Adrenal gland (tissue), 12 donors: ENCODE measurements around the gene CCNQ. TPM values are rescaled to one million over a fixed set of nuclear protein-coding genes. Genes with fewer than 3 reads are reported as not detected.

Source experiments
- DNase-seq, 7 donors: peaks; one replicate each; pipeline ENCODE4 v3.0.0-alpha.2; 2019 to 2020
- H3K27ac ChIP-seq, 5 donors: fragments of 200-600 bp; sonication (generic) in 4 of 5; 1 replicate in 3 of 5; 2 replicates in 2 of 5; pipeline versions ENCODE4 v1.5.1 to v1.8.0; 2016 to 2020; ENCODE audit warnings: mild to moderate bottlenecking in 1 of 5
- H3K27me3 ChIP-seq: fragments of 200-600 bp; 2 replicates; pipeline ENCODE4 v1.8.0; 2021
- H3K36me3 ChIP-seq, 2 donors: fragments of 200-600 bp; replicated peaks in 1 of 2; 1 replicate in 1 of 2; 2 replicates in 1 of 2; pipeline versions ENCODE4 v1.5.1 to v1.8.0; 2018 to 2022
- H3K4me1 ChIP-seq, 2 donors: fragments of 200-600 bp; replicated peaks in 1 of 2; 1 replicate in 1 of 2; 2 replicates in 1 of 2; pipeline versions ENCODE4 v1.5.1 to v1.8.0; 2018 to 2021
- H3K4me3 ChIP-seq, 4 donors: fragments of 200-600 bp; sonication (generic) in 3 of 4; one replicate each; pipeline ENCODE4 v1.5.1; 2016 to 2018
- H3K9me3 ChIP-seq, 3 donors: fragments of 200-600 bp; sonication (generic) in 1 of 3; replicated peaks in 1 of 3; 1 replicate in 2 of 3; 2 replicates in 1 of 3; pipeline versions ENCODE4 v1.5.1 to v1.8.0; 2016 to 2021
- POLR2A ChIP-seq, 2 donors: fragments of 450-650 bp; IDR thresholded peaks; one replicate each; pipeline ENCODE4 v1.6.1; 2017; ENCODE audit warnings: antibody characterized with exemption in 2 of 2, mild to moderate bottlenecking in 2 of 2, moderate library complexity in 1 of 2
- WGBS, 4 donors: extraction: QIAGEN DNeasy Blood & Tissue Kit in 2 of 4; methylation state at CpG; one replicate each; pipeline versions ENCODE4 v1.1.5 to v1.1.7; 2013 to 2017; 5-methylcytosine and 5-hydroxymethylcytosine counted together
- intact Hi-C, 2 donors: fragments of 100-400 bp; cut with DNase I; formaldehyde crosslinking; loops; one replicate each; pipeline versions ENCODE4 v1.14.1 to v1.15.0; 2022 to 2023
- polyA plus RNA-seq, 3 donors: library from polyadenylated mRNA; stranded (reverse); fragments of 200-250 nt in 2 of 3; fragments of 350-450 nt in 1 of 3; fragmentation: Illumina TruSeq in 1 of 3; extraction: RNeasy Lipid Tissue Mini Kit (QIAGEN cat#74804) in 1 of 3; gene quantifications; one replicate each; pipeline ENCODE4 v1.2.3, GENCODE V29; 2013 to 2014
- total RNA-seq, 9 donors: library from RNA; depleted of rRNA in 4 of 9; stranded (reverse); fragments of >200 nt in 4 of 9; fragments of 120-200 nt in 1 of 9; fragmentation: NEBNext Ultra II Directional in 1 of 9; extraction: Animal tissue kit (Norgen Biotek cat#: 25700) in 1 of 9; gene quantifications; one replicate each; pipeline versions ENCODE4 v1.1.0 to v1.2.4, GENCODE V29; 2013 to 2023
- TF ChIP-seq, protein P1 (sequence below), 6 experiments: fragments of 450-650 bp in 4 of 6; fragments of 200-600 bp in 2 of 6; sonication (generic) in 1 of 6; IDR thresholded peaks; 1 replicate in 5 of 6; 2 replicates in 1 of 6; pipeline versions ENCODE4 v1.5.1 to v1.8.0; 2016 to 2021; ENCODE audit warnings: antibody characterized with exemption in 6 of 6, mild to moderate bottlenecking in 2 of 6, moderate library complexity in 1 of 6
- donor health status: healthy with polysubstance abuse.
- donor health status: Bipolar disorder and iron deficiency.
- donor health status: DM: yes; HTN: yes; CAD: no.
- donor health status: DM: no; HTN: no; CAD: no.
- donor health status: DM: no; HTN: no; CAD: no.
- donor health status: DM: yes; HTN: yes; CAD: no.

CCNQ gene
- total and polyA plus RNA-seq, 12 donors: 13.2 to 48.5 (median 24.2) TPM

GRCh38 chrX:153640736-153641575, 42.0 kb upstream of the CCNQ start:
- H3K27me3 ChIP-seq: peaks cover 36% of the 10 kb centered on the region
- no peak overlapping the region for H3K27ac ChIP-seq
- TF ChIP-seq, protein P1, sequence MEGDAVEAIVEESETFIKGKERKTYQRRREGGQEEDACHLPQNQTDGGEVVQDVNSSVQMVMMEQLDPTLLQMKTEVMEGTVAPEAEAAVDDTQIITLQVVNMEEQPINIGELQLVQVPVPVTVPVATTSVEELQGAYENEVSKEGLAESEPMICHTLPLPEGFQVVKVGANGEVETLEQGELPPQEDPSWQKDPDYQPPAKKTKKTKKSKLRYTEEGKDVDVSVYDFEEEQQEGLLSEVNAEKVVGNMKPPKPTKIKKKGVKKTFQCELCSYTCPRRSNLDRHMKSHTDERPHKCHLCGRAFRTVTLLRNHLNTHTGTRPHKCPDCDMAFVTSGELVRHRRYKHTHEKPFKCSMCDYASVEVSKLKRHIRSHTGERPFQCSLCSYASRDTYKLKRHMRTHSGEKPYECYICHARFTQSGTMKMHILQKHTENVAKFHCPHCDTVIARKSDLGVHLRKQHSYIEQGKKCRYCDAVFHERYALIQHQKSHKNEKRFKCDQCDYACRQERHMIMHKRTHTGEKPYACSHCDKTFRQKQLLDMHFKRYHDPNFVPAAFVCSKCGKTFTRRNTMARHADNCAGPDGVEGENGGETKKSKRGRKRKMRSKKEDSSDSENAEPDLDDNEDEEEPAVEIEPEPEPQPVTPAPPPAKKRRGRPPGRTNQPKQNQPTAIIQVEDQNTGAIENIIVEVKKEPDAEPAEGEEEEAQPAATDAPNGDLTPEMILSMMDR (IDR thresholded peaks at IDR 0.05): no peak
- no peak overlapping the region for H3K4me3 ChIP-seq
- no peaks in the 10 kb centered on the region for H3K36me3 ChIP-seq
- intact Hi-C loops: loop anchor here in 1 of 2 donors (10.0 kb wide), 1 partner anchor 86 kb away; no protein-coding TSS in a partner anchor
- DNase-seq: peak in 1 of 7 donors; percentile 9
- no peaks in the 10 kb centered on the region for H3K9me3 ChIP-seq
- WGBS, 4 donors: 60 to 83% (median 72%) methylated on average over 5 to 26 of the region's 26 CpGs
- peaks cover 0 to 6% of the 10 kb centered on the region in 2 donors for H3K4me1 ChIP-seq

GRCh38 chrX:153640045-153640686, 41.2 kb upstream of the CCNQ start:
- Histone ChIP-seq H3K36me3 (no peaks in the 10 kb centered on the region), H3K9me3 (no peaks in the 10 kb centered on the region), H3K27ac (no peak overlapping the region), H3K4me3 (no peak overlapping the region), H3K27me3 (peaks cover 31% of the 10 kb centered on the region), H3K4me1 (peaks cover 0 to 6% of the 10 kb centered on the region in 2 donors)
- intact Hi-C loops: loop anchor here in 1 of 2 donors (10.0 kb wide), 1 partner anchor 85 kb away; no protein-coding TSS in a partner anchor
- TF ChIP-seq, protein P1 (IDR thresholded peaks at IDR 0.05): no peak
- no peak for TF ChIP-seq POLR2A (IDR thresholded peaks at IDR 0.05)
- WGBS, 4 donors: 81 to 90% (median 87%) methylated on average over 9 to 23 of the region's 23 CpGs; no CpG with 5 or more reads in 1 of the 4 donors
- DNase-seq: peak in 1 of 7 donors; percentile 11

- Histone ChIP-seq H3K27ac (no peak overlapping the region), H3K36me3 (no peaks in the 10 kb centered on the region), H3K9me3 (no peaks in the 10 kb centered on the region), H3K4me3 (no peak overlapping the region), H3K4me1 (peaks cover 0 to 6% of the 10 kb centered on the region in 2 donors), H3K27me3 (peaks cover 24% of the 10 kb centered on the region)
- peak in 1 of 7 donors; percentile 5 for DNase-seq
- no peak for TF ChIP-seq POLR2A (IDR thresholded peaks at IDR 0.05)
- intact Hi-C loops: loop anchor here in 1 of 2 donors (10.0 kb wide), 1 partner anchor 85 kb away; no protein-coding TSS in a partner anchor
- 77 to 88% (median 84%) methylated on average over 7 to 28 of the region's 28 CpGs for WGBS, 4 donors
These were observed 40.5 kb upstream of the CCNQ start for GRCh38 chrX:153639177-153640044.

- intact Hi-C loops: no loop called here
These were observed 39.7 kb upstream of the CCNQ start for GRCh38 chrX:153638436-153639176.

More at GRCh38 chrX:153638436-153639176, 39.7 kb upstream of the CCNQ start:
- TF ChIP-seq, protein P1 (IDR thresholded peaks at IDR 0.05): no peak
- no peak for TF ChIP-seq POLR2A (IDR thresholded peaks at IDR 0.05)
- no peak overlapping the region for H3K27ac ChIP-seq
- H3K27me3 ChIP-seq: peaks cover 24% of the 10 kb centered on the region
- WGBS, 4 donors: 79 to 88% (median 86%) methylated on average over 12 to 20 of the region's 20 CpGs
- no peaks in the 10 kb centered on the region for H3K9me3 ChIP-seq
- no peak overlapping the region for H3K4me3 ChIP-seq
- DNase-seq: peak in 1 of 7 donors; percentile 12
- H3K36me3 ChIP-seq: no peaks in the 10 kb centered on the region
- peaks cover 0 to 6% of the 10 kb centered on the region in 2 donors for H3K4me1 ChIP-seq
